ENCODE data around the gene SLC9A3. TPM values are rescaled to one million over a fixed set of nuclear protein-coding genes. Genes with fewer than 3 reads are reported as not detected.

SLC9A3 gene
- total RNA-seq, 4 donors from 2014 or later = 4.8 to 701 (median 183) TPM

DNA sequence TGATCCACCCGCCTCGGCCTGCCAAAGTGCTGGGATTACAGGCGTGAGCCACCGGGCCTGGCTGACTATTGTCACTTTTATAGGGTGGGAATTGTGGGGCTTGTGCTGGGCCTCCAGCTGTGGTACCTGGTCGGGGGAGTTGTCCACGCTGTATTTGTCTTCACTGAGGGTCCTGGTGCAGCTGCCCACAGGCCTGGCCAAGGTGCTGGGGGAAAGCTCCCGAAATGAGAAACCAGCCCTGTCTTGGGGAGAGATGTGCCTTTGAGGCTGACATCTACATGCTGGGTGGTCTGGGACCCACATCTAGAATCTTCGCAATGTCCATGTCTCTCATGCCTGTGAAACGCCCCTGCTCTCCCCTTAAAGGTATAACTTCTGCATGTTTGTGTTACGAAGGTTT is 78.7 kb downstream of the SLC9A3 start:
- WGBS, 2 donors (ENCODE audit: low coverage in 1 of 2) = 84 to 85% methylated on average over 4 to 10 of the region's 10 CpGs
- no peak for TF ChIP-seq EP300 (IDR thresholded peaks at IDR 0.05; ENCODE audit: low read depth)
- no peak for TF ChIP-seq POLR2A (IDR thresholded peaks at IDR 0.05)
- TF ChIP-seq, protein P1, sequence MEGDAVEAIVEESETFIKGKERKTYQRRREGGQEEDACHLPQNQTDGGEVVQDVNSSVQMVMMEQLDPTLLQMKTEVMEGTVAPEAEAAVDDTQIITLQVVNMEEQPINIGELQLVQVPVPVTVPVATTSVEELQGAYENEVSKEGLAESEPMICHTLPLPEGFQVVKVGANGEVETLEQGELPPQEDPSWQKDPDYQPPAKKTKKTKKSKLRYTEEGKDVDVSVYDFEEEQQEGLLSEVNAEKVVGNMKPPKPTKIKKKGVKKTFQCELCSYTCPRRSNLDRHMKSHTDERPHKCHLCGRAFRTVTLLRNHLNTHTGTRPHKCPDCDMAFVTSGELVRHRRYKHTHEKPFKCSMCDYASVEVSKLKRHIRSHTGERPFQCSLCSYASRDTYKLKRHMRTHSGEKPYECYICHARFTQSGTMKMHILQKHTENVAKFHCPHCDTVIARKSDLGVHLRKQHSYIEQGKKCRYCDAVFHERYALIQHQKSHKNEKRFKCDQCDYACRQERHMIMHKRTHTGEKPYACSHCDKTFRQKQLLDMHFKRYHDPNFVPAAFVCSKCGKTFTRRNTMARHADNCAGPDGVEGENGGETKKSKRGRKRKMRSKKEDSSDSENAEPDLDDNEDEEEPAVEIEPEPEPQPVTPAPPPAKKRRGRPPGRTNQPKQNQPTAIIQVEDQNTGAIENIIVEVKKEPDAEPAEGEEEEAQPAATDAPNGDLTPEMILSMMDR (IDR thresholded peaks at IDR 0.05) = no peak
- no peak for TF ChIP-seq POLR2AphosphoS5 (IDR thresholded peaks at IDR 0.05)
- in situ Hi-C loops (cut with MboI; ENCODE audit: low pct_ligation_motif_present in 1 of 4, low pct_unique_long_range_greater_than_20kb in 1 of 4, low sequenced_read_pairs in 3 of 4) (no loop called here), intact Hi-C loops (cut with DNase I; ENCODE audit: low total_unique reads) (no loop called here)
- no peaks in the 10 kb centered on the region for H3K27me3 ChIP-seq
- H3K36me3 ChIP-seq = peaks cover 0 to 35% (median 8%) of the 10 kb centered on the region in 4 donors
- H3K9me3 ChIP-seq = no peaks in the 10 kb centered on the region
- DNase-seq = no peak
- H3K4me1 ChIP-seq = peaks cover 8 to 32% (median 17%) of the 10 kb centered on the region in 4 donors
- no peak overlapping the region for H3K4me3 ChIP-seq
- H3K27ac ChIP-seq = no peak overlapping the region

DNA sequence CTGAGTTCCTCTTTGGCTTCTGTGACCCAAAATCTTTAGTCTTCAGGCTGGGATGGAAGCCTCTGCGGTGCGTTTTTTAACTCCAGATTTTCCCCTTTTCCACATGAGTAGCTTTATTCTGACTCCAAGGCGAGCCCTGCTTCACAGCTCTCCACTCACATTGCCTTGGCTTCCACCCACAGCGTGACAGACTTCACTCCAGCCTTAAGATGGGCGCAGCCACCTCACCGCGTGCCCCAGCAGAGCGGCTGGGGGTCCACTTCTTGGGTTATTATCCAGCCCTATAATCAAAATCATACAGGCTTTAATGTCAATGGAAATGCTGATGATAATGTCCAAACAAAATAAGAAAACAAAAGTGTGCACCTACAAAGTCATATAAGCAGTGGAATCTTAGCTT is 80.0 kb downstream of the SLC9A3 start:
- peaks cover 8 to 32% (median 17%) of the 10 kb centered on the region in 4 donors for H3K4me1 ChIP-seq
- H3K9me3 ChIP-seq = no peaks in the 10 kb centered on the region
- peak overlapping the region in 3 of 4 donors; percentile 61 to 86 (median 76) for H3K4me3 ChIP-seq
- TF ChIP-seq EP300 (IDR thresholded peaks at IDR 0.05; ENCODE audit: low read depth) (no peak), POLR2AphosphoS5 (IDR thresholded peaks at IDR 0.05) (no peak), POLR2A (IDR thresholded peaks at IDR 0.05) (no peak)
- TF ChIP-seq, protein P1 (IDR thresholded peaks at IDR 0.05) = no peak
- H3K27ac ChIP-seq = peak overlapping the region in 2 of 4 donors; percentile 85 to 94
- DNase-seq = peak; percentile 6
- WGBS, 2 donors (ENCODE audit: low coverage in 1 of 2) = 80 to 86% methylated on average over 8 of the region's 8 CpGs
- peaks cover 0 to 21% (median 8%) of the 10 kb centered on the region in 4 donors for H3K36me3 ChIP-seq
- in situ Hi-C loops (cut with MboI; ENCODE audit: low pct_ligation_motif_present in 1 of 4, low pct_unique_long_range_greater_than_20kb in 1 of 4, low sequenced_read_pairs in 3 of 4) = no loop called here
- H3K27me3 ChIP-seq = no peaks in the 10 kb centered on the region
- intact Hi-C loops (cut with DNase I; ENCODE audit: low total_unique reads) = no loop called here

- Histone ChIP-seq H3K36me3 (peaks cover 0 to 14% (median 8%) of the 10 kb centered on the region in 4 donors), H3K27me3 (no peaks in the 10 kb centered on the region), H3K4me3 (peak overlapping the region; percentile 61 to 92 (median 81)), H3K9me3 (no peaks in the 10 kb centered on the region), H3K4me1 (peaks cover 8 to 32% (median 17%) of the 10 kb centered on the region in 4 donors), H3K27ac (peak overlapping the region; percentile 82 to 94 (median 86))
- intact Hi-C loops (cut with DNase I; ENCODE audit: low total_unique reads) = no loop called here
- 15% methylated on average over 32 of the region's 62 CpGs; no CpG with 5 or more reads in 1 of the 2 donors for WGBS, 2 donors (ENCODE audit: low coverage in 1 of 2)
- DNase-seq = peak; percentile 25
- TF ChIP-seq POLR2A (IDR thresholded peaks at IDR 0.05) = no peak
- TF ChIP-seq, protein P1 (IDR thresholded peaks at IDR 0.05) = no peak
- TF ChIP-seq POLR2AphosphoS5 (IDR thresholded peaks at IDR 0.05) = no peak
- no peak for TF ChIP-seq EP300 (IDR thresholded peaks at IDR 0.05; ENCODE audit: low read depth)
- in situ Hi-C loops (cut with MboI; ENCODE audit: low pct_ligation_motif_present in 1 of 4, low pct_unique_long_range_greater_than_20kb in 1 of 4, low sequenced_read_pairs in 3 of 4) = no loop called here
These were observed 80.8 kb downstream of the SLC9A3 start for GRCh38 chr5:443239-444151.

All from transverse colon (tissue), 4 donors.